GM12872 (cell line): ENCODE results near the gene BOD1.

ENCODE experiments used
- CTCF ChIP-seq: IDR thresholded peaks from 3 replicates; pipeline ENCODE4 v1.5.1; 2011; ENCODE audit warnings: low read depth, mild to moderate bottlenecking, low read length, moderate library complexity; ENCODE audit not compliant: insufficient read depth

BOD1 gene

DNA sequence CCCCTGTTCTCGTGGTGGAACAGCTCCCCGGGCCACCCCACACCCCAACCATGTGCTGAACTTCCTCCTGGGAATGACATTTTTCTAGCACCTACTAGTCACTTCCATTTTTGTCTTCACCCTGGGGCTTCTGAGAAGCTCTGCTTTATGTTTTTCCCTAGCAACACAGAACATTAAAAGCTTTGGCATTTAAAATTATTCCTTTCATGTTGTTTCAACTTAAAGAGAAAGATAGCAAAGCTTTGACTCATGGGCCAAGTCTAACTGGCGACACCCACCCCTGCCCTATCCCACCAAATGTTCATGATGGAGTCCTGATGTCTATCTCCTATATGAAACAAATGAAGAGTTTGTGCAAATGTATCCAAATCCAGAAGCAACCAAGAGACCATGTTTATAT, 22.4 kb downstream of the BOD1 start:
- TF ChIP-seq CTCF = no peak

DNA sequence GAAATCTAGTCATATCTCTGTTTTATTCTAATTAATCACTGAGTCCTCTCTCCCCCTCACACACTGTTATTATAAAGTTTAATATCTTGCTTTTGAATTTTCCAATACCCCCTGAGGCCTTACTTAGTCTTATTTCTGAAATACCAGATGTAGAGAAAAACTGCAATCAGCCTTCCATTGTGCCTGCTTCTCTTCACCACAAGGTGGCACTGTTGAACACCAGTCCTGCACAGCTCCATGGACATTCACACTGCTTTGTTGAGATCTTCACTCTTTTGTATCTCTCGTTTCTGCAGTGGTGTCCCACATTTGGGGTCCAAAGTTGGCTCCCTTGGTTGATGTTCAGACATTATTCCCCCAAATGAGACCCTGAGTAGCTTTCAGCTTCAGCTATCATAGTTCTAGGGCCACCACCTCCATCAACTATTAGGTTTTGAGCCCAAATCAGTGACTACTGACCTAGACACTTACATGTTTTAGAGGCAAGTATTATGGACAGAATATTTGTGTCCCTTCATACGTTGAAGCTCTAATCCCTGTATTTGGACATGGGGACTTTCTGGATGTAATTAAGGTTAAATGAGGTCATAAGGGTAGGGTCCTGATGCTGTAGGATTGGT, 24.3 kb downstream of the BOD1 start:
- TF ChIP-seq CTCF = peak; percentile 70

DNA sequence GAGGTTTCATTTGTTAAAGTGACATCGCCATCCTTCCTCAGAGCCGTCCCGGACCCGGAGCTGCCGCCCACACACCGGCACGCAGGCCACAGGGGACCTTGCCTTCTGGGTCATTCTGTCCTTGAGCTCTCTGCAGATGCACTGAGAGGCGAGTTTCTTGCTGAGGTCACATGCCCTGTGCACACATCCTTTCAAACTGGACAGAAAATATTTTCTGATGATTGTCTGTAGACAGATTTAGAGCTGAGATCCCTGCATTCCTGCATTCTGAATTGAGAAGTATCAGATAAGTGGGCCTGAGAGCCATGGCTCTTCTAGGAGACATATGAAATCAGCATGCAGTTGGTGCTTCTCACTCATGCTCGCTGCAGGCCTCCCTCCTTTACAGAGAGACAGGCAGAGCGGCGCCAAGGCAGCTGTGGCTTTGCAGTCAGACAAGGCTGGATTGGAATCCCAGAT, 25.4 kb downstream of the BOD1 start:
- TF ChIP-seq CTCF = no peak

- no peak for TF ChIP-seq CTCF
Measured at GRCh38 chr5:173590436-173591055, 25.9 kb downstream of the BOD1 start.

- TF ChIP-seq CTCF = no peak
Measured at GRCh38 chr5:173583346-173583745, 33.1 kb downstream of the BOD1 start.

DNA sequence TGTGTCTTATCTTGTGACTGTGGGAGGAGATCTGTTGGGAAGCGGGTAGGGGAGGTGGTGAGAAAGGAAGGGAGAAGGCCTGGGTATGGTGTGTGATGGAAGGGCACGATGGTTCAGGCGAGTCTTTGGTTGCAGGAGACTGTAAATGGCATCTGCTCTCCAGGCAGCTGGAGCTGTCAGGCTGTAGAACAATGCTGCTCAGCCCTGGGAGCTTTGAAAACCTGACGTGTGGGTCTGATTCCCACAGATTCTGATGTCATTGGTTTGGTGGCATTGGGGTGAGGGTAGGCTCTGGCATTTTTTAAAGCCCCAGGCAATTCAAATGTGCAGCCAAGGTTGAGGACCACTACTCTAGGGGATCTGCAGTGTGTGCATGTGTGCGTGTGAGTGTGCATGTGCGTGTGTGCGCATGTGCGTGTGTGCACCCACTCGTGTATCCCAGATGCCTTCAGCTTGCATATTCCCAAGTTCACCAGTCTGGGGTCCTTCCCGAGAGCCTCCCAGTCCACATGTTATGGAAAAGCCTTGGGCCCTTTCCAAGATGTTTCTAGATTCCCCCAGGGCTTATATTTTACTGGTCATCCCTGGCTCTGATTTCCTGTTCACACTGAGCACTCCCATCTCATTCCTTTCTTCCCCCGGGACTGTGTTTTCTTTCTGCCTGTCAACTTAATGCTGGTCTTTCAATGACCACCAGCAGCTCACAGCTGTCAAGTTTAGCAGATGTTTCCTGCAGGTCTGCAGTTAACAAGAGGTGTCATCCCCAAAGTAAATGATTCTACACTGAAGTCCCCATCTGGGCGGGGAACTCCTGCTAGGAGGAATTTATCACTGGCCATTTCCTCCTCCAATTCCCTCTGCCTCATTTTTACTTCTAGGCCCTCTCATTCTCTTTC, 34.0 kb downstream of the BOD1 start:
- no peak for TF ChIP-seq CTCF
